ENCODE measurements around the gene INTS3. TPM values are rescaled to one million over a fixed set of nuclear protein-coding genes. Genes with fewer than 3 reads are reported as not detected.

The INTS3 gene
- total RNA-seq, 1 donor from 2014 or later: 88.6 TPM

DNA sequence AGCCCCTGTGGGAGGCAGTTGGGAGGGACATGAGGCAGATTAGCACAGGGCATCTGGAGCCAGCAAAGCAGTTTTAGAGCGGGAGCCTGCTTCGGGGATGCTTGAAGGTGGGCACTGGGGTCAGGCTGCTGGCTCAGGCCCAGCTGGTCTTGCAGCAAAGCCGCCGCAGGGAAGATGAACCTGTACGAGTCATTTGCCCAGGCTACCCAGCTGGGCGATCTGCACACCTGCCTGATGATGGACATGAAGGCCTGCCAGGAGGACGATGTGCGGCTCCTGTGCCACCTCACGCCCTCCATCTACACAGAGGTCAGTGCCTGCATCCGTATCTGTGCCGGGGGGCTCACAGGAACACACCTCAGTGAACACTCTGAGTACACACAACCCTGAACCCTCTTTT, 39.7 kb downstream of the INTS3 start:
- intact Hi-C loops (cut with micrococcal nuclease): no loop called here
- POLR2A ChIA-PET: no interaction called here
- Mint-ChIP-seq H3K27ac (no peak overlapping the region), H3K27me3 (no peaks in the 10 kb centered on the region), H3K4me3 (no peak overlapping the region), H3K4me1 (peaks cover 10% of the 10 kb centered on the region), H3K9me3 (no peaks in the 10 kb centered on the region), H3K36me3 (ENCODE audit: low read depth) (peaks cover 78% of the 10 kb centered on the region)
- DNase-seq: no peak
- no peak for ATAC-seq (ENCODE audit: low read depth)
- TF ChIP-seq, protein P1, sequence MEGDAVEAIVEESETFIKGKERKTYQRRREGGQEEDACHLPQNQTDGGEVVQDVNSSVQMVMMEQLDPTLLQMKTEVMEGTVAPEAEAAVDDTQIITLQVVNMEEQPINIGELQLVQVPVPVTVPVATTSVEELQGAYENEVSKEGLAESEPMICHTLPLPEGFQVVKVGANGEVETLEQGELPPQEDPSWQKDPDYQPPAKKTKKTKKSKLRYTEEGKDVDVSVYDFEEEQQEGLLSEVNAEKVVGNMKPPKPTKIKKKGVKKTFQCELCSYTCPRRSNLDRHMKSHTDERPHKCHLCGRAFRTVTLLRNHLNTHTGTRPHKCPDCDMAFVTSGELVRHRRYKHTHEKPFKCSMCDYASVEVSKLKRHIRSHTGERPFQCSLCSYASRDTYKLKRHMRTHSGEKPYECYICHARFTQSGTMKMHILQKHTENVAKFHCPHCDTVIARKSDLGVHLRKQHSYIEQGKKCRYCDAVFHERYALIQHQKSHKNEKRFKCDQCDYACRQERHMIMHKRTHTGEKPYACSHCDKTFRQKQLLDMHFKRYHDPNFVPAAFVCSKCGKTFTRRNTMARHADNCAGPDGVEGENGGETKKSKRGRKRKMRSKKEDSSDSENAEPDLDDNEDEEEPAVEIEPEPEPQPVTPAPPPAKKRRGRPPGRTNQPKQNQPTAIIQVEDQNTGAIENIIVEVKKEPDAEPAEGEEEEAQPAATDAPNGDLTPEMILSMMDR (IDR thresholded peaks at IDR 0.05): no peak
- CTCF ChIA-PET: no interaction called here

DNA sequence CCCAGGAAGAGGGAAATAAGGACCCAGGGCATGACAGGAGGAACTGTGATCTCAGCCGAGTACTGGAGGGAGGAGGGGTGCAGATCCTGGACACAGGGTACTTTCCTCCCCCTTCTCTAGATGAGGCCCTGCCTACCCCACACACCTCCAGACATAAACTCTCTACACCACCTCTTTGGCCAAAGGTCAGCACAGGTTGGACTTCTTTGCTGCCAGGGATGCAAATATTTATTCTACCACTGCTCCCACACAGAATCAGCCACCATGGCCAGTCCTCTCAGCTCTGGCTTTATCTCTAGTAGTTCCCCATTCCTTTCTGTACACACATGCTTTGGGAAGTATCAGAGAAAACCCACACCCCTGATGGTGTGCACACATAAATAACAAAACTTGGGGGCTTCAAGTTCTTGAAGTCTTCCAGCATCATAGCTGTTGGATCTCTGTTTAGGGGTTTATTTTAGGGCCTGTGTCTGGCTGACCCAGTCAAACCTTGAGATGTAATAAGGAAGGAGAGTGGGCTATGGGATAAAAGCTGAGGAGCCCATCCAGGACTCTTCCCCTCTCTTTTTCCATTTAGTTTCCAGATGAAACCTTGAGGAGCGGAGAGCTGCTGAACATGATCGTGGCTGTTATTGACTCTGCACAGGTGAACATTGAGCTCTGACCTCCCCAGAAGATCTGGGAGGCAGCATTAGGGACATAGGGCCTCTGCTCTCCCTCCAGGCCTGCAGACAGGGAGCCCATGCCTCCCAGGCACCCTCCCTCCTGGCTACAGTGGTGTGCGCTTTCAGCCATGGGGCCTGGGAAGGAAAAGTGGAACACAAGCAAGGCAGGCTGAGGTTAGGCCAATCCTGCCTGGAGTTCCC, 40.7 kb downstream of the INTS3 start:
- Mint-ChIP-seq H3K27ac (no peak overlapping the region), H3K4me3 (no peak overlapping the region), H3K27me3 (no peaks in the 10 kb centered on the region), H3K36me3 (ENCODE audit: low read depth) (peaks cover 77% of the 10 kb centered on the region), H3K4me1 (peaks cover 15% of the 10 kb centered on the region), H3K9me3 (no peaks in the 10 kb centered on the region)
- POLR2A ChIA-PET: no interaction called here
- intact Hi-C loops (cut with micrococcal nuclease): no loop called here
- TF ChIP-seq, protein P1 (IDR thresholded peaks at IDR 0.05): no peak
- ATAC-seq (ENCODE audit: low read depth) (no peak), DNase-seq (no peak)
- CTCF ChIA-PET: no interaction called here

DNA sequence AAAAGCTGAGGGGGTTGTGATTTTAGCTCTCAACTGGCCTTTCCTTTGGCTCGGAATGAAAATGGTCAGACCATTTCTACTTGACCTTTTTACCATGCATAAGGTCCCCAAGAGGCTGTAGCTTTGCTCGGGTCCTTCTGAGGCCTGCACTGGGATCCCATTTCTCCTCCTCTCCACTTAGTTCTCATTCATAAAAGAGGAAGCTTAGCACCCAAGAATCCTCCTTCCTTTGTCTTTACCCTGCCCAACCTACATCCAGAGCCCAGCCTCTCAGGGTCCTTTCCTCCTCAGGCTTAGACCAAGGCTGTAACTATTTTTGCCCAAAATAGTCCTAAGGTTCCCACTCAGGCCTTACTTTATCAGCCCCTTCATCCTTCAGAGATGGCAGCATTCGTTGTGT, 41.4 kb downstream of the INTS3 start:
- Mint-ChIP-seq H3K36me3 (ENCODE audit: low read depth) (peaks cover 76% of the 10 kb centered on the region), H3K4me1 (peaks cover 20% of the 10 kb centered on the region), H3K27me3 (no peaks in the 10 kb centered on the region), H3K27ac (no peak overlapping the region), H3K4me3 (no peak overlapping the region), H3K9me3 (no peaks in the 10 kb centered on the region)
- intact Hi-C loops (cut with micrococcal nuclease): no loop called here
- CTCF ChIA-PET: no interaction called here
- TF ChIP-seq, protein P1 (IDR thresholded peaks at IDR 0.05): no peak
- DNase-seq: no peak
- POLR2A ChIA-PET: no interaction called here
- ATAC-seq (ENCODE audit: low read depth): no peak

DNA sequence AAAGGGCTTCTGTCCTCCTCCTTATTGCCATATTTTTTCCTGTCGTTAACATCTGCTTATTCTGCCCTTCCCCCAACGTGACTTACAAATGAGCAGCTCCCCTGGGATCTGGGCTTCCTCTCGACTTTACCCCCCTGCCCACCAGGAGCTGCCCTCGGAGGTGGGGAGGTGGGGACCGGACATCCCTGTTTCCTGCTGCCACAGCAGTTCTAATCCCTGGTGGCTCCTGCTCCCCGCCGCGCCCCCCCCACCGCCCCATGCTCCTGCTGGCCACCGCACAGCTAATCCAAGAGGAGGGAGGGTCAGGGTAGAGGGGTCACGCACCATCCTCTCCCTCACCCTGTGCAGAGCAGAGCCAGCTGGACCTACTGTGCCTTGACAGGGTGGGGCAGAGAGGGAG, 42.9 kb downstream of the INTS3 start:
- Mint-ChIP-seq H3K36me3 (ENCODE audit: low read depth) (peaks cover 62% of the 10 kb centered on the region), H3K4me1 (peaks cover 27% of the 10 kb centered on the region), H3K27ac (no peak overlapping the region), H3K9me3 (no peaks in the 10 kb centered on the region), H3K4me3 (no peak overlapping the region), H3K27me3 (no peaks in the 10 kb centered on the region)
- DNase-seq: no peak
- TF ChIP-seq, protein P1 (IDR thresholded peaks at IDR 0.05): no peak
- ATAC-seq (ENCODE audit: low read depth): no peak
- ChIA-PET CTCF (interaction anchor here (1.2 kb wide), 1 partner anchor 9 kb away, joined by 3 read pairs; no protein-coding TSS in a partner anchor), POLR2A (interaction anchor here (1.2 to 1.4 kb wide), 2 partner anchors 11 to 13 kb away, joined by 3 read pairs; no protein-coding TSS in a partner anchor)
- intact Hi-C loops (cut with micrococcal nuclease): loop anchor here (10.0 kb wide), 1 partner anchor 256 kb away; no protein-coding TSS in a partner anchor

DNA sequence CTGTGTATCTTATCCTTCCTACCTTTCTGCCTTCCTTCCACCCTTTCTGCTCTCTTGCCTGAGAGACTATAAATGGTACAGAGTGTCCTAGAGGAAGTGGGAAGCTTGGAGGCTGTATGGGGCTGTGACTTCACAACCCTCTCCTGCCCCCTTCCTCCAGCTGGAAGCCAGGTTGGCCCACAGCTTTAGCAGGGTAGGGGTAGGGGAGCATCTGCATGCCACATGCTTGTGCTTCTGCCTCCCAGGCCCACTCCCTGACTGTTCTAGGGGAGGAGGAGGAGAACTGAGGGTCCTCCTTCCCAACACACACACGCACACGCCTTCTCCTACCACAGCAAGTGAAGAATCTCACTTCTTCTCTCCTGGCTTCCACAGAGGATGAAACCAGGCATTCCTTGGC, 43.4 kb downstream of the INTS3 start:
- DNase-seq (no peak), ATAC-seq (ENCODE audit: low read depth) (no peak)
- TF ChIP-seq, protein P1 (IDR thresholded peaks at IDR 0.05): no peak
- no peak overlapping the region for H3K4me3 Mint-ChIP-seq
- no peaks in the 10 kb centered on the region for H3K9me3 Mint-ChIP-seq
- H3K4me1 Mint-ChIP-seq: peaks cover 29% of the 10 kb centered on the region
- intact Hi-C loops (cut with micrococcal nuclease): loop anchor here (10.0 kb wide), 1 partner anchor 256 kb away; no protein-coding TSS in a partner anchor
- ChIA-PET CTCF (interaction anchor here (1.0 to 1.2 kb wide), 2 partner anchors 9 to 94 kb away, joined by 3 read pairs; no protein-coding TSS in a partner anchor), POLR2A (interaction anchor here (0.7 to 1.4 kb wide), 3 partner anchors 11 to 23 kb away, joined by 3 to 4 read pairs (median 3); no protein-coding TSS in a partner anchor)
- no peaks in the 10 kb centered on the region for H3K27me3 Mint-ChIP-seq
- H3K36me3 Mint-ChIP-seq (ENCODE audit: low read depth): peaks cover 58% of the 10 kb centered on the region
- H3K27ac Mint-ChIP-seq: no peak overlapping the region

Data from activated B cell treated with CpG ODN at 0.5 μM for 24 hours (primary cell).